Dendritic cell treated with granulocyte-macrophage colony-stimulating factor and Interleukin-4, amounts not matched to agents 40 ng/mL and 50 ng/mL, for 4 days (primary cell): ENCODE measurements around the gene MRPS9.

ENCODE experiments used
- H3K27ac Mint-ChIP-seq: one replicate; pipeline ENCODE4 v1.8.0; 2022; ENCODE audit warnings: mild to moderate bottlenecking, mixed read lengths
- H3K27me3 Mint-ChIP-seq: one replicate; pipeline ENCODE4 v1.8.0; 2022; ENCODE audit warnings: mild to moderate bottlenecking, mixed read lengths
- H3K36me3 Mint-ChIP-seq: one replicate; pipeline ENCODE4 v1.8.0; 2022; ENCODE audit warnings: low read depth, mixed read lengths
- H3K4me1 Mint-ChIP-seq: one replicate; pipeline ENCODE4 v1.8.0; 2022; ENCODE audit warnings: low read depth, mixed read lengths
- H3K4me3 Mint-ChIP-seq: one replicate; pipeline ENCODE4 v1.8.0; 2022; ENCODE audit warnings: mild to moderate bottlenecking, moderate library complexity, mixed read lengths
- H3K9me3 Mint-ChIP-seq: one replicate; pipeline ENCODE4 v1.8.0; 2022; ENCODE audit warnings: mixed read lengths
- intact Hi-C: fragments of 100-400 bp; cut with micrococcal nuclease; formaldehyde crosslinking; loops from one replicate; pipeline ENCODE4 v1.15.0; 2022

Gene MRPS9

GRCh38 chr2:105139556-105140239 lies 101.8 kb downstream of the MRPS9 start:
- intact Hi-C loops: no loop called here
- H3K36me3 Mint-ChIP-seq: no peaks in the 10 kb centered on the region
- no peaks in the 10 kb centered on the region for H3K9me3 Mint-ChIP-seq
- peaks cover 5% of the 10 kb centered on the region for H3K4me1 Mint-ChIP-seq
- H3K4me3 Mint-ChIP-seq: no peak overlapping the region
- H3K27me3 Mint-ChIP-seq: peaks cover 52% of the 10 kb centered on the region
- H3K27ac Mint-ChIP-seq: no peak overlapping the region

- no peak overlapping the region for H3K4me3 Mint-ChIP-seq
- peaks cover 5% of the 10 kb centered on the region for H3K4me1 Mint-ChIP-seq
- H3K27me3 Mint-ChIP-seq: peaks cover 52% of the 10 kb centered on the region
- no peak overlapping the region for H3K27ac Mint-ChIP-seq
- H3K9me3 Mint-ChIP-seq: no peaks in the 10 kb centered on the region
- H3K36me3 Mint-ChIP-seq: no peaks in the 10 kb centered on the region
- intact Hi-C loops: no loop called here
These were observed 102.3 kb downstream of the MRPS9 start for GRCh38 chr2:105140240-105140568.

GRCh38 chr2:105141099-105141614 lies 103.3 kb downstream of the MRPS9 start:
- H3K27ac Mint-ChIP-seq: no peak overlapping the region
- no peaks in the 10 kb centered on the region for H3K9me3 Mint-ChIP-seq
- H3K4me3 Mint-ChIP-seq: no peak overlapping the region
- intact Hi-C loops: no loop called here
- peaks cover 5% of the 10 kb centered on the region for H3K4me1 Mint-ChIP-seq
- H3K27me3 Mint-ChIP-seq: peaks cover 54% of the 10 kb centered on the region
- no peaks in the 10 kb centered on the region for H3K36me3 Mint-ChIP-seq

GRCh38 chr2:105142239-105142638 lies 104.4 kb downstream of the MRPS9 start:
- peaks cover 57% of the 10 kb centered on the region for H3K27me3 Mint-ChIP-seq
- no peaks in the 10 kb centered on the region for H3K9me3 Mint-ChIP-seq
- no peak overlapping the region for H3K4me3 Mint-ChIP-seq
- peaks cover 5% of the 10 kb centered on the region for H3K4me1 Mint-ChIP-seq
- no peaks in the 10 kb centered on the region for H3K36me3 Mint-ChIP-seq
- intact Hi-C loops: no loop called here
- no peak overlapping the region for H3K27ac Mint-ChIP-seq

GRCh38 chr2:105143094-105143466 lies 105.2 kb downstream of the MRPS9 start:
- no peaks in the 10 kb centered on the region for H3K9me3 Mint-ChIP-seq
- H3K4me3 Mint-ChIP-seq: no peak overlapping the region
- intact Hi-C loops: no loop called here
- H3K4me1 Mint-ChIP-seq: peaks cover 5% of the 10 kb centered on the region
- peaks cover 63% of the 10 kb centered on the region for H3K27me3 Mint-ChIP-seq
- H3K27ac Mint-ChIP-seq: no peak overlapping the region
- H3K36me3 Mint-ChIP-seq: no peaks in the 10 kb centered on the region

GRCh38 chr2:105143467-105144151 lies 105.7 kb downstream of the MRPS9 start:
- H3K4me3 Mint-ChIP-seq: peak overlapping the region; percentile 18
- H3K36me3 Mint-ChIP-seq: no peaks in the 10 kb centered on the region
- intact Hi-C loops: no loop called here

GRCh38 chr2:105144152-105144940 lies 106.5 kb downstream of the MRPS9 start:
- Mint-ChIP-seq H3K27me3 (peaks cover 66% of the 10 kb centered on the region), H3K4me1 (peaks cover 5% of the 10 kb centered on the region), H3K27ac (no peak overlapping the region), H3K36me3 (no peaks in the 10 kb centered on the region), H3K9me3 (no peaks in the 10 kb centered on the region), H3K4me3 (peak overlapping the region; percentile 5)
- intact Hi-C loops: no loop called here

More at GRCh38 chr2:105143467-105144151, 105.7 kb downstream of the MRPS9 start:
- peaks cover 5% of the 10 kb centered on the region for H3K4me1 Mint-ChIP-seq
- H3K9me3 Mint-ChIP-seq: no peaks in the 10 kb centered on the region
- no peak overlapping the region for H3K27ac Mint-ChIP-seq
- peaks cover 64% of the 10 kb centered on the region for H3K27me3 Mint-ChIP-seq

- intact Hi-C loops: no loop called here
- H3K9me3 Mint-ChIP-seq: no peaks in the 10 kb centered on the region
- no peak overlapping the region for H3K4me3 Mint-ChIP-seq
- H3K27me3 Mint-ChIP-seq: peaks cover 62% of the 10 kb centered on the region
- no peak overlapping the region for H3K27ac Mint-ChIP-seq
- H3K4me1 Mint-ChIP-seq: peaks cover 5% of the 10 kb centered on the region
- H3K36me3 Mint-ChIP-seq: no peaks in the 10 kb centered on the region
These were observed 107.1 kb downstream of the MRPS9 start for GRCh38 chr2:105144941-105145300.

GRCh38 chr2:105149272-105149671 lies 111.4 kb downstream of the MRPS9 start:
- H3K9me3 Mint-ChIP-seq: no peaks in the 10 kb centered on the region
- H3K27me3 Mint-ChIP-seq: peaks cover 33% of the 10 kb centered on the region
- intact Hi-C loops: no loop called here

More at GRCh38 chr2:105149272-105149671, 111.4 kb downstream of the MRPS9 start:
- Mint-ChIP-seq H3K27ac (no peak overlapping the region), H3K4me1 (no peaks in the 10 kb centered on the region), H3K36me3 (no peaks in the 10 kb centered on the region), H3K4me3 (no peak overlapping the region)
